GM18498 (cell line): ENCODE data around the gene APOB.
A peak's percentile ranks its signal among the peaks of the same experiment; 100 is the strongest.

Experiments
- ATAC-seq: cut with Tn5 transposase; IDR thresholded peaks from one replicate; pipeline ENCODE4 v1.9.1; 2021; ENCODE audit warnings: mild to moderate bottlenecking, moderate library complexity; ENCODE audit not compliant: unreplicated experiment

APOB gene

GRCh38 chr2:20986024-20986939 is 57.6 kb downstream of the APOB start:
- ATAC-seq = no peak

- ATAC-seq = no peak
Observed at GRCh38 chr2:20985062-20985461, 58.8 kb downstream of the APOB start.

- ATAC-seq = no peak
Observed at GRCh38 chr2:20984408-20984807, 59.5 kb downstream of the APOB start.

GRCh38 chr2:20983844-20984243 is 60.0 kb downstream of the APOB start:
- no peak for ATAC-seq

GRCh38 chr2:20982861-20983260 is 61.0 kb downstream of the APOB start:
- ATAC-seq = no peak

- ATAC-seq = no peak
Observed at GRCh38 chr2:20977520-20978180, 66.2 kb downstream of the APOB start.

- no peak for ATAC-seq
Observed at GRCh38 chr2:20976527-20976926, 67.3 kb downstream of the APOB start.

- no peak for ATAC-seq
Observed at GRCh38 chr2:20972792-20973565, 70.9 kb downstream of the APOB start.

- no peak for ATAC-seq
Observed at GRCh38 chr2:20972110-20972509, 71.8 kb downstream of the APOB start.

GRCh38 chr2:20970068-20970467 is 73.8 kb downstream of the APOB start:
- no peak for ATAC-seq

- no peak for ATAC-seq
Observed at GRCh38 chr2:20966061-20966595, 77.7 kb downstream of the APOB start.

GRCh38 chr2:20965221-20965620 is 78.7 kb downstream of the APOB start:
- ATAC-seq = no peak

GRCh38 chr2:20963867-20964266 is 80.0 kb downstream of the APOB start:
- ATAC-seq = no peak

- peak; percentile 79 for ATAC-seq
Observed at GRCh38 chr2:20962939-20963557, 80.8 kb downstream of the APOB start.

- ATAC-seq = no peak
Observed at GRCh38 chr2:20961858-20962257, 82.0 kb downstream of the APOB start.

GRCh38 chr2:20960003-20960402 is 83.9 kb downstream of the APOB start:
- ATAC-seq = no peak

- ATAC-seq = no peak
Observed at GRCh38 chr2:20959252-20959651, 84.6 kb downstream of the APOB start.

GRCh38 chr2:20957788-20958525 is 85.9 kb downstream of the APOB start:
- no peak for ATAC-seq

GRCh38 chr2:20955277-20956026 is 88.4 kb downstream of the APOB start:
- ATAC-seq = no peak
